ENCODE data around the gene DACT2. TPM values are rescaled to one million over a fixed set of nuclear protein-coding genes. Genes with fewer than 3 reads are reported as not detected.

DACT2 gene
- total and polyA plus RNA-seq, 2 experiments from 2014 or later = not detected

- H3K27ac ChIP-seq = no peak overlapping the region
Measured at GRCh38 chr6:168366473-168366872, 46.9 kb upstream of the DACT2 start.

GRCh38 chr6:168365422-168366165 is 46.0 kb upstream of the DACT2 start:
- in situ Hi-C loops (cut with MboI) = loop anchor here (25.0 kb wide), 1 partner anchor 453 kb away; no protein-coding TSS in a partner anchor

More at GRCh38 chr6:168366473-168366872, 46.9 kb upstream of the DACT2 start:
- Histone ChIP-seq H3K9me3 (ENCODE audit: low read depth) (no peaks in the 10 kb centered on the region), H2AFZ (no peak overlapping the region), H3K36me3 (ENCODE audit: low read depth) (no peaks in the 10 kb centered on the region), H3K9me2 (ENCODE audit: insufficient read depth) (no peaks in the 10 kb centered on the region), H3K9ac (no peak overlapping the region), H3K27me3 (replicated peaks; ENCODE audit: insufficient read depth) (no peaks in the 10 kb centered on the region), H3K4me2 (ENCODE audit: unreplicated experiment) (no peak overlapping the region), H4K20me1 (ENCODE audit: insufficient read depth) (no peaks in the 10 kb centered on the region), H3K79me2 (ENCODE audit: insufficient read depth) (no peaks in the 10 kb centered on the region), H3F3A (ENCODE audit: insufficient read depth) (peaks cover 7% of the 10 kb centered on the region; the same call in 1 of the 2 replicates), H3K4me1 (ENCODE audit: insufficient read depth) (no peaks in the 10 kb centered on the region), H3K4me3 (no peak overlapping the region)
- 84 to 86% methylated on average over 9 of the region's 9 CpGs for whole genome bisulfite sequencing, 2 experiments (ENCODE audit: low coverage in 1 of 2, low lambda C conversion rate in 2 of 2, missing lambda C conversion rate in 2 of 2)
- no peak for DNase-seq
- TF ChIP-seq EZH2 (IDR thresholded peaks at IDR 0.05; ENCODE audit: insufficient read depth, poor library complexity, severe bottlenecking) (no peak), EZH2phosphoT487 (IDR thresholded peaks at IDR 0.05; ENCODE audit: insufficient read depth, low read depth) (no peak)
- in situ Hi-C loops (cut with MboI) = loop anchor here (25.0 kb wide), 1 partner anchor 454 kb away; no protein-coding TSS in a partner anchor

GRCh38 chr6:168364793-168365421 is 45.3 kb upstream of the DACT2 start:
- Histone ChIP-seq H3F3A (ENCODE audit: insufficient read depth) (peaks cover 7% of the 10 kb centered on the region; the same call in 1 of the 2 replicates), H3K27ac (no peak overlapping the region), H4K20me1 (ENCODE audit: insufficient read depth) (no peaks in the 10 kb centered on the region), H3K4me2 (ENCODE audit: unreplicated experiment) (no peak overlapping the region), H2AFZ (no peak overlapping the region), H3K27me3 (replicated peaks; ENCODE audit: insufficient read depth) (no peaks in the 10 kb centered on the region), H3K9me3 (ENCODE audit: low read depth) (no peaks in the 10 kb centered on the region), H3K4me1 (ENCODE audit: insufficient read depth) (no peaks in the 10 kb centered on the region), H3K9me2 (ENCODE audit: insufficient read depth) (no peaks in the 10 kb centered on the region), H3K36me3 (ENCODE audit: low read depth) (no peaks in the 10 kb centered on the region), H3K4me3 (no peak overlapping the region), H3K79me2 (ENCODE audit: insufficient read depth) (no peaks in the 10 kb centered on the region), H3K9ac (no peak overlapping the region)
- no peak for TF ChIP-seq EZH2phosphoT487 (IDR thresholded peaks at IDR 0.05; ENCODE audit: insufficient read depth, low read depth)
- TF ChIP-seq EZH2 (IDR thresholded peaks at IDR 0.05; ENCODE audit: insufficient read depth, poor library complexity, severe bottlenecking) = no peak
- 86 to 87% methylated on average over 31 of the region's 31 CpGs for WGBS, 2 experiments (ENCODE audit: low coverage in 1 of 2, low lambda C conversion rate in 2 of 2, missing lambda C conversion rate in 2 of 2)
- DNase-seq = no peak
- in situ Hi-C loops (cut with MboI) = loop anchor here (25.0 kb wide), 1 partner anchor 453 kb away; no protein-coding TSS in a partner anchor

More at GRCh38 chr6:168365422-168366165, 46.0 kb upstream of the DACT2 start:
- H3K4me3 ChIP-seq = no peak overlapping the region
- no peak overlapping the region for H2AFZ ChIP-seq
- no peaks in the 10 kb centered on the region for H3K79me2 ChIP-seq (ENCODE audit: insufficient read depth)
- TF ChIP-seq EZH2phosphoT487 (IDR thresholded peaks at IDR 0.05; ENCODE audit: insufficient read depth, low read depth) (no peak), EZH2 (IDR thresholded peaks at IDR 0.05; ENCODE audit: insufficient read depth, poor library complexity, severe bottlenecking) (no peak)
- H3F3A ChIP-seq (ENCODE audit: insufficient read depth) = peaks cover 7% of the 10 kb centered on the region; the same call in 1 of the 2 replicates
- H3K9me2 ChIP-seq (ENCODE audit: insufficient read depth) = no peaks in the 10 kb centered on the region
- H3K9me3 ChIP-seq (ENCODE audit: low read depth) = no peaks in the 10 kb centered on the region
- no peaks in the 10 kb centered on the region for H3K36me3 ChIP-seq (ENCODE audit: low read depth)
- H3K9ac ChIP-seq = no peak overlapping the region
- no peaks in the 10 kb centered on the region for H4K20me1 ChIP-seq (ENCODE audit: insufficient read depth)
- H3K4me1 ChIP-seq (ENCODE audit: insufficient read depth) = no peaks in the 10 kb centered on the region
- H3K4me2 ChIP-seq (ENCODE audit: unreplicated experiment) = no peak overlapping the region
- no peak for DNase-seq
- WGBS, 2 experiments (ENCODE audit: low coverage in 1 of 2, low lambda C conversion rate in 2 of 2, missing lambda C conversion rate in 2 of 2) = 80 to 81% methylated on average over 24 of the region's 24 CpGs
- no peaks in the 10 kb centered on the region for H3K27me3 ChIP-seq (replicated peaks; ENCODE audit: insufficient read depth)
- no peak overlapping the region for H3K27ac ChIP-seq

- no peak for TF ChIP-seq EZH2phosphoT487 (IDR thresholded peaks at IDR 0.05; ENCODE audit: insufficient read depth, low read depth)
- no peak for TF ChIP-seq EZH2 (IDR thresholded peaks at IDR 0.05; ENCODE audit: insufficient read depth, poor library complexity, severe bottlenecking)
- no peaks in the 10 kb centered on the region for H4K20me1 ChIP-seq (ENCODE audit: insufficient read depth)
- no peak overlapping the region for H3K9ac ChIP-seq
- no peaks in the 10 kb centered on the region for H3K9me3 ChIP-seq (ENCODE audit: low read depth)
- DNase-seq = no peak
- H3K27ac ChIP-seq = no peak overlapping the region
- in situ Hi-C loops (cut with MboI) = loop anchor here (25.0 kb wide), 1 partner anchor 452 kb away; no protein-coding TSS in a partner anchor
- H3K79me2 ChIP-seq (ENCODE audit: insufficient read depth) = no peaks in the 10 kb centered on the region
- H3F3A ChIP-seq (ENCODE audit: insufficient read depth) = peaks cover 7% of the 10 kb centered on the region; the same call in 1 of the 2 replicates
- 65 to 73% methylated on average over 13 of the region's 13 CpGs for WGBS, 2 experiments (ENCODE audit: low coverage in 1 of 2, low lambda C conversion rate in 2 of 2, missing lambda C conversion rate in 2 of 2)
- H3K4me2 ChIP-seq (ENCODE audit: unreplicated experiment) = no peak overlapping the region
- H3K4me3 ChIP-seq = no peak overlapping the region
- no peaks in the 10 kb centered on the region for H3K36me3 ChIP-seq (ENCODE audit: low read depth)
- no peaks in the 10 kb centered on the region for H3K27me3 ChIP-seq (replicated peaks; ENCODE audit: insufficient read depth)
- no peaks in the 10 kb centered on the region for H3K9me2 ChIP-seq (ENCODE audit: insufficient read depth)
- H2AFZ ChIP-seq = no peak overlapping the region
- no peaks in the 10 kb centered on the region for H3K4me1 ChIP-seq (ENCODE audit: insufficient read depth)
Measured at GRCh38 chr6:168363811-168364792, 44.5 kb upstream of the DACT2 start.

Data from GM23248 (cell line).